Measurements from ENCODE around the gene CPXM2.

Gene CPXM2

GRCh38 chr10:123771877-123772644 is 119.5 kb downstream of the CPXM2 start:
- TF ChIP-seq, protein P1, sequence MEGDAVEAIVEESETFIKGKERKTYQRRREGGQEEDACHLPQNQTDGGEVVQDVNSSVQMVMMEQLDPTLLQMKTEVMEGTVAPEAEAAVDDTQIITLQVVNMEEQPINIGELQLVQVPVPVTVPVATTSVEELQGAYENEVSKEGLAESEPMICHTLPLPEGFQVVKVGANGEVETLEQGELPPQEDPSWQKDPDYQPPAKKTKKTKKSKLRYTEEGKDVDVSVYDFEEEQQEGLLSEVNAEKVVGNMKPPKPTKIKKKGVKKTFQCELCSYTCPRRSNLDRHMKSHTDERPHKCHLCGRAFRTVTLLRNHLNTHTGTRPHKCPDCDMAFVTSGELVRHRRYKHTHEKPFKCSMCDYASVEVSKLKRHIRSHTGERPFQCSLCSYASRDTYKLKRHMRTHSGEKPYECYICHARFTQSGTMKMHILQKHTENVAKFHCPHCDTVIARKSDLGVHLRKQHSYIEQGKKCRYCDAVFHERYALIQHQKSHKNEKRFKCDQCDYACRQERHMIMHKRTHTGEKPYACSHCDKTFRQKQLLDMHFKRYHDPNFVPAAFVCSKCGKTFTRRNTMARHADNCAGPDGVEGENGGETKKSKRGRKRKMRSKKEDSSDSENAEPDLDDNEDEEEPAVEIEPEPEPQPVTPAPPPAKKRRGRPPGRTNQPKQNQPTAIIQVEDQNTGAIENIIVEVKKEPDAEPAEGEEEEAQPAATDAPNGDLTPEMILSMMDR (conservative IDR thresholded peaks at IDR 0.05; ENCODE audit: low read depth, low read length) = no peak
- DNase-seq (ENCODE audit: low read depth) = no peak

DNA sequence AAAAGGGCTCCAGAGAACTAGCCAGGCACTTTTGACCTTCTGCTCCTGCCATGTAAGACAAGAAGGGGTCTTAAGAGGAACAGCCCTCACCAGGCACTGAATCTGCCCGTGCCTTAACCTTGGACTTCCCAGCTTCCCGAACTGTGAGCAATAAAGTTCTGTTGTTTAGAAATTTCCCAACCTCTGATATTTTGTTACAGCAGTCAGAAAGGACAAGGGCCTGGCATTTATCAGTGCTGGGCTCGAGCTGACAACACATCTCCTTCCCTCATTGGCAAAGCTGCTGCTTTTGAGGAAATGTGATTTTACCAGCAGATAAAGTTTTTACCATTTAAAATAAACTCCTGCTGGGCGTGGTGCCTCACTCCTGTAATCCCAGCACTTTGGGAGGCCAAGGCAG is 122.0 kb downstream of the CPXM2 start:
- TF ChIP-seq, protein P1 (conservative IDR thresholded peaks at IDR 0.05; ENCODE audit: low read depth, low read length) = no peak
- no peak overlapping the region for H3K4me3 ChIP-seq (ENCODE audit: low read length)

More at GRCh38 chr10:123771877-123772644, 119.5 kb downstream of the CPXM2 start:
- H3K4me3 ChIP-seq (ENCODE audit: low read length) = no peak overlapping the region

DNA sequence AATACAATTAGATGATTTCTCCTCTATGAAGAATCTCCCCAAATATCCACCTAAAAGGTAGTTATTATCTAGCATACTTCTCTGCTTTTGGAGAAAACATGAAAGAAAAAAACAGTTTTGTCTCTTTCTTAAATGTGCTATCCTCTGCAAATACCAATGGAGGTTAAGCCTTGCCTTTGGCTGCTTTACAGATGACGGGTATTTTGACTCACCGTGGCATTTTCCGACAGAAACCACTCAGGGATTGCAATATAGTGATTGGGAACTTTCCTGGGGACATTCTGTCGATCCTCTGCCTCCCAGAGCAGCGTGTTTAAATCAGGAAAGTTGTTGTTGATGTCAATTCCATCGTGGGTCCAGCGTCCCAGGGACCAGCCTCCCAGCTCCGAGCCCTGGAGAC is 124.8 kb downstream of the CPXM2 start:
- TF ChIP-seq, protein P1 (conservative IDR thresholded peaks at IDR 0.05; ENCODE audit: low read depth, low read length) = no peak
- no peak overlapping the region for H3K4me3 ChIP-seq (ENCODE audit: low read length)
- DNase-seq (ENCODE audit: low read depth) = no peak

More for the DNA sequence above, 122.0 kb downstream of the CPXM2 start:
- no peak for DNase-seq (ENCODE audit: low read depth)

- no peak overlapping the region for H3K4me3 ChIP-seq (ENCODE audit: low read length)
- DNase-seq (ENCODE audit: low read depth) = no peak
- TF ChIP-seq, protein P1 (conservative IDR thresholded peaks at IDR 0.05; ENCODE audit: low read depth, low read length) = no peak
Observed at GRCh38 chr10:123766012-123766411, 125.6 kb downstream of the CPXM2 start.

DNA sequence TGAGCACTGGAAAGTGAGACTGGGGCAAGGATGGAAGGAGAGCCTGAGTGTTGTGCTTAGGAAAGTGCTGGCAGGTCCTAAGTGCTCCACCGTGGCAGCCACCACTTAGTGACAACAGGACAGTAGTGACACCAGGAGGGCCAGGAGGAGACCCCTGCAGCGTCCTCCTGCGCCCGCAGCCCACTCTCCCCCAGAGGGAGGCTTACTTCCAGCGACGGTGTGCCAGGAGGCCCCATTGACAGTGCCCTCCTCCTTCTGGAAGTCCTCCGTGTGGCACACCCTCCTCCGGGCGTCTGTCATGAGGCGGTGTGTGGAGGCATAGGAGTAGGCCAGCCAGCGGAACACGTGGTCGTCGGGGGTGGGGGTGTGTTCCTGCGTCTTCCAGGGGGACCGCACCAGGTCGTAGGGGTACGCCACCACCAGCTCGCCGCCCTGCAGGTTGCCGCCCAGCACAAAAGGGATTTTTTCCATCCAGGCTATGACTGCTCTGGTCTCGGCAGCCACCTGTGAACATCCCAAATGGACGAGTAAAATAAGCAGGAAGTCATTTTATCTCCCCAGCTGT is 129.9 kb downstream of the CPXM2 start:
- no peak overlapping the region for H3K4me3 ChIP-seq (ENCODE audit: low read length)
- TF ChIP-seq, protein P1 (conservative IDR thresholded peaks at IDR 0.05; ENCODE audit: low read depth, low read length) = no peak
- no peak for DNase-seq (ENCODE audit: low read depth)

GRCh38 chr10:123761038-123761428 is 130.6 kb downstream of the CPXM2 start:
- TF ChIP-seq, protein P1 (conservative IDR thresholded peaks at IDR 0.05; ENCODE audit: low read depth, low read length) = no peak
- DNase-seq (ENCODE audit: low read depth) = no peak

More at GRCh38 chr10:123761038-123761428, 130.6 kb downstream of the CPXM2 start:
- no peak overlapping the region for H3K4me3 ChIP-seq (ENCODE audit: low read length)

Data from retinal pigment epithelial cell (primary cell).